B cell (primary cell): ENCODE measurements around the gene FOXL1.

ENCODE experiments used
- EZH2 ChIP-seq: IDR thresholded peaks from 2 replicates; pipeline ENCODE4 v1.6.1; 2012; ENCODE audit warnings: borderline replicate concordance, low read depth, mild to moderate bottlenecking, moderate library complexity, low read length; ENCODE audit not compliant: insufficient read depth, poor library complexity, severe bottlenecking
- TF ChIP-seq, protein P1 (sequence below): fragments of 200-600 bp; IDR thresholded peaks from one replicate; pipeline ENCODE4 v1.8.0; 2022; ENCODE audit warnings: antibody characterized with exemption, mild to moderate bottlenecking

DNA sequence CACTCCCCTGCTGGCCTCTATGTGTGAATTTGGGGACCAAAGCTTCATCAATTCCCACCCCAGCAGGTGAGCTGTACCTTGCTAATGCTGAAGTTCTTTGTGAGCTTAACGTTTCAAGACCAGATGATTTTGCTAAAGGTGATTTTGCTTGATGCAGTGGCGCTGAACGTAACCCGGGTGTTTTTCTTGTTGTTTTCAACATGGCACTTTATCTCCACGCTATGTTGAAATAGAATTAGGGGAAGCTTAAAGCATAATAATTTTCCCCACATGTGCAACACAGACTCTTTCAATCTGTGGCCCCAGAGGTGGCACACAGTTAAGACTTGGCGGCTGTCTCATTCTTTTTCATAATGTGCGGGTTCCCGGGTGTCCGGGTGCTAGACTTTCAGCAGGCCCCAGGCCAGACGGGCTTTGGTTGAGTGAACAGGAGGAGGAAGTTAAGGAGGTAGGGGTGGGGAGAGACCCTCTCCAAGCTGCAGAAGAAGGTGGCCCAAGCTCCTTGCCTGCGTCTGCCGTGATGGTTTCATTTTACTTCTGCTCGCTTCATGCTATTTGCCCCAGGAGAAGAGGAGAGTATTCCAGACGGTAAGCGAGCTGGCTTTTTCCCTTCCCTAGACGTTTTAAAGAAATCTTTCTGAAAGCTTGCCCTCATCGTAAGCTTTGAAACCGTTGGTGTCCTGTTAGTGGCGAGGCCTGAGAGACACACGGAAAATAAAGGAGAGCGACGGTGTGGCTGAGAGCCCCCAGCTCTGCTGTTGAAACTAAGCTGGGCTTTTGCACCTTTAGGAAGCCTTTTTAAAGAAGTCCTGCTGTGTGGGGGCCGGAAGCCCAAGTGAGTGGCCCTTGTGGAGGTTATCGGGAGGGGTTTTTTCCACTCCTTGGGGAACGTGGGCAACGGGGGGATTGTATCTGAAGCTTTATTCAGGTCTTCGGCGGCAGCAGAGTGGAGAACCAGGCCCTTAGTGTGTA, 7.5 kb upstream of the FOXL1 start:
- TF ChIP-seq, protein P1, sequence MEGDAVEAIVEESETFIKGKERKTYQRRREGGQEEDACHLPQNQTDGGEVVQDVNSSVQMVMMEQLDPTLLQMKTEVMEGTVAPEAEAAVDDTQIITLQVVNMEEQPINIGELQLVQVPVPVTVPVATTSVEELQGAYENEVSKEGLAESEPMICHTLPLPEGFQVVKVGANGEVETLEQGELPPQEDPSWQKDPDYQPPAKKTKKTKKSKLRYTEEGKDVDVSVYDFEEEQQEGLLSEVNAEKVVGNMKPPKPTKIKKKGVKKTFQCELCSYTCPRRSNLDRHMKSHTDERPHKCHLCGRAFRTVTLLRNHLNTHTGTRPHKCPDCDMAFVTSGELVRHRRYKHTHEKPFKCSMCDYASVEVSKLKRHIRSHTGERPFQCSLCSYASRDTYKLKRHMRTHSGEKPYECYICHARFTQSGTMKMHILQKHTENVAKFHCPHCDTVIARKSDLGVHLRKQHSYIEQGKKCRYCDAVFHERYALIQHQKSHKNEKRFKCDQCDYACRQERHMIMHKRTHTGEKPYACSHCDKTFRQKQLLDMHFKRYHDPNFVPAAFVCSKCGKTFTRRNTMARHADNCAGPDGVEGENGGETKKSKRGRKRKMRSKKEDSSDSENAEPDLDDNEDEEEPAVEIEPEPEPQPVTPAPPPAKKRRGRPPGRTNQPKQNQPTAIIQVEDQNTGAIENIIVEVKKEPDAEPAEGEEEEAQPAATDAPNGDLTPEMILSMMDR: no peak
- no peak for TF ChIP-seq EZH2
